ENCODE measurements around the gene RDX. TPM values are rescaled to one million over a fixed set of nuclear protein-coding genes. Genes with fewer than 3 reads are reported as not detected.

RDX gene
- 88.2 and 93.2 TPM in 2 replicates for total RNA-seq

- H3K27me3 ChIP-seq (ENCODE audit: control insufficient read depth, insufficient read depth, low read length) = no peaks in the 10 kb centered on the region
- DNase-seq (ENCODE audit: low read depth) (peak; percentile 79), FAIRE-seq (no peak)
- TF ChIP-seq CTCF (IDR thresholded peaks at IDR 0.05; ENCODE audit: insufficient read depth, low read length, severe bottlenecking) = no peak
- H3K4me3 ChIP-seq (ENCODE audit: low read depth, low read length) = peak within 1 kb of the TSS; percentile 93
- no peaks in the 10 kb centered on the region for H3K36me3 ChIP-seq (ENCODE audit: control insufficient read depth, insufficient read depth, low read length)
Measured at GRCh38 chr11:110296226-110297075, at the start of gene RDX. Gene RDX (minus strand): TSS chr11:110296614. CDS start chr11:110279692, 16,922 bp downstream.

GRCh38 chr11:110345743-110346142 is 49.3 kb upstream of the RDX start:
- H3K36me3 ChIP-seq (ENCODE audit: control insufficient read depth, insufficient read depth, low read length) = no peaks in the 10 kb centered on the region
- FAIRE-seq (no peak), DNase-seq (ENCODE audit: low read depth) (peak; percentile 93)
- H3K4me3 ChIP-seq (ENCODE audit: low read depth, low read length) = no peak overlapping the region
- TF ChIP-seq CTCF (IDR thresholded peaks at IDR 0.05; ENCODE audit: insufficient read depth, low read length, severe bottlenecking) = no peak
- no peaks in the 10 kb centered on the region for H3K27me3 ChIP-seq (ENCODE audit: control insufficient read depth, insufficient read depth, low read length)

GRCh38 chr11:110340436-110340835 is 44.0 kb upstream of the RDX start:
- DNase-seq (ENCODE audit: low read depth) = no peak

GRCh38 chr11:110339456-110340250 is 43.2 kb upstream of the RDX start:
- no peak overlapping the region for H3K4me3 ChIP-seq (ENCODE audit: low read depth, low read length)

More at GRCh38 chr11:110340436-110340835, 44.0 kb upstream of the RDX start:
- no peak for TF ChIP-seq CTCF (IDR thresholded peaks at IDR 0.05; ENCODE audit: insufficient read depth, low read length, severe bottlenecking)
- H3K4me3 ChIP-seq (ENCODE audit: low read depth, low read length) = no peak overlapping the region
- H3K36me3 ChIP-seq (ENCODE audit: control insufficient read depth, insufficient read depth, low read length) = no peaks in the 10 kb centered on the region
- FAIRE-seq = no peak
- no peaks in the 10 kb centered on the region for H3K27me3 ChIP-seq (ENCODE audit: control insufficient read depth, insufficient read depth, low read length)

GRCh38 chr11:110338684-110339083 is 42.3 kb upstream of the RDX start:
- no peak for TF ChIP-seq CTCF (IDR thresholded peaks at IDR 0.05; ENCODE audit: insufficient read depth, low read length, severe bottlenecking)
- H3K36me3 ChIP-seq (ENCODE audit: control insufficient read depth, insufficient read depth, low read length) = no peaks in the 10 kb centered on the region
- no peak for DNase-seq (ENCODE audit: low read depth)
- no peak for FAIRE-seq
- H3K27me3 ChIP-seq (ENCODE audit: control insufficient read depth, insufficient read depth, low read length) = no peaks in the 10 kb centered on the region
- H3K4me3 ChIP-seq (ENCODE audit: low read depth, low read length) = no peak overlapping the region

More at GRCh38 chr11:110339456-110340250, 43.2 kb upstream of the RDX start:
- no peaks in the 10 kb centered on the region for H3K36me3 ChIP-seq (ENCODE audit: control insufficient read depth, insufficient read depth, low read length)
- no peak for TF ChIP-seq CTCF (IDR thresholded peaks at IDR 0.05; ENCODE audit: insufficient read depth, low read length, severe bottlenecking)
- FAIRE-seq = no peak
- no peaks in the 10 kb centered on the region for H3K27me3 ChIP-seq (ENCODE audit: control insufficient read depth, insufficient read depth, low read length)
- DNase-seq (ENCODE audit: low read depth) = no peak
